GM12873 (cell line): ENCODE results near the gene LDLRAP1.

Experiments used
- TF ChIP-seq, protein P1 (sequence below): IDR thresholded peaks from 2 replicates; pipeline ENCODE4 v1.5.1; 2012; ENCODE audit warnings: low read depth, mild to moderate bottlenecking, moderate library complexity, low read length, control low read depth; ENCODE audit not compliant: insufficient read depth; ENCODE audit errors: missing control alignments

Gene LDLRAP1

DNA sequence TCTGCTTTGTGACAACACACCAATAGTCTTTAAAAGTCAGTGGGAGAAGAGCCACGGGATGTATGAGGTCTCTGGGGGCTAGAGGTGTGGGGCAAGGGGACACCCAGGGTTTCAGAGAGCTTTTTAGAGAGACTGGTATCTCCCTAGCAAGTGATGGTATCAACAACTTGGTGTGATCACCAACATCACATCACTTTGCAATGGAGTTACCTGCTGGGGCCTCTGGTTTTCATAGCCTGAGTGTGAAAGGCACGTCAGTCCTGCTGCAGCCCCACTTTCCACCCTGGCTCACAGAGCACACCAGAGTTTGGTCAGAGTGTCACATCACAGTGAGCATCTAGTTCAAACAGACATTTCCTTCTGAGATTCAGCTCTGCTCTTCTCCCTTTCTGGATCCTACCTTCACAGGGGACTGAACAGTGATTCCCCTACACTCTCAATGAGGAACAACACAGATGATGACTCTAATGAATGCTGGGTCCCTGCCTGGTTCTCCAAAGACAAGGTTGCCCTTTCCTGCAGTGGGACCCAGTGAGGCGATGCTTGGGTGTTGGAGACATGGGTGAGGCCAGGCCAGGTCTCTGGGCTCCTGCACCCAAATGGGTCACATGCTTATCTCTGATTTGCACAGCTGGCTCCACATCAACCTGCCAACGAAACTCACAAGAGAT is 71.2 kb downstream of the LDLRAP1 start:
- TF ChIP-seq, protein P1, sequence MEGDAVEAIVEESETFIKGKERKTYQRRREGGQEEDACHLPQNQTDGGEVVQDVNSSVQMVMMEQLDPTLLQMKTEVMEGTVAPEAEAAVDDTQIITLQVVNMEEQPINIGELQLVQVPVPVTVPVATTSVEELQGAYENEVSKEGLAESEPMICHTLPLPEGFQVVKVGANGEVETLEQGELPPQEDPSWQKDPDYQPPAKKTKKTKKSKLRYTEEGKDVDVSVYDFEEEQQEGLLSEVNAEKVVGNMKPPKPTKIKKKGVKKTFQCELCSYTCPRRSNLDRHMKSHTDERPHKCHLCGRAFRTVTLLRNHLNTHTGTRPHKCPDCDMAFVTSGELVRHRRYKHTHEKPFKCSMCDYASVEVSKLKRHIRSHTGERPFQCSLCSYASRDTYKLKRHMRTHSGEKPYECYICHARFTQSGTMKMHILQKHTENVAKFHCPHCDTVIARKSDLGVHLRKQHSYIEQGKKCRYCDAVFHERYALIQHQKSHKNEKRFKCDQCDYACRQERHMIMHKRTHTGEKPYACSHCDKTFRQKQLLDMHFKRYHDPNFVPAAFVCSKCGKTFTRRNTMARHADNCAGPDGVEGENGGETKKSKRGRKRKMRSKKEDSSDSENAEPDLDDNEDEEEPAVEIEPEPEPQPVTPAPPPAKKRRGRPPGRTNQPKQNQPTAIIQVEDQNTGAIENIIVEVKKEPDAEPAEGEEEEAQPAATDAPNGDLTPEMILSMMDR: no peak

DNA sequence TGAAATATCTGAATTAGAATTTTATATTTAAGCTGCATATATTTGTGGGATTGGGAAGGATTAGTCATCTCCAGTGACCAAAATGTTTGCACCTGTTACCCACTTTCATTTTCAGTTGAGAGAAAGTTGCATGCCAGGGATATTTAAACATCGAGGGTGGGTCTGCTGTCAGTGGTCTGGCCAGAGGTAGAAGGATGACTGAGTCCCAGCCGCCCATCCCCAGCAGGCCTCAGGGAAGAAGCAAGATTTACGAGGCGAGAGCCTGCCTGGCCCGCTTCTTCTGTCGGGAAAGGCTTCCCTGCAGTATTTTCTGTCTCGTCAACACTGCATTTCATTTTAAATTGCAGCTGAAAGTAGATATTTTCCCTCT is 71.8 kb downstream of the LDLRAP1 start:
- TF ChIP-seq, protein P1: no peak

DNA sequence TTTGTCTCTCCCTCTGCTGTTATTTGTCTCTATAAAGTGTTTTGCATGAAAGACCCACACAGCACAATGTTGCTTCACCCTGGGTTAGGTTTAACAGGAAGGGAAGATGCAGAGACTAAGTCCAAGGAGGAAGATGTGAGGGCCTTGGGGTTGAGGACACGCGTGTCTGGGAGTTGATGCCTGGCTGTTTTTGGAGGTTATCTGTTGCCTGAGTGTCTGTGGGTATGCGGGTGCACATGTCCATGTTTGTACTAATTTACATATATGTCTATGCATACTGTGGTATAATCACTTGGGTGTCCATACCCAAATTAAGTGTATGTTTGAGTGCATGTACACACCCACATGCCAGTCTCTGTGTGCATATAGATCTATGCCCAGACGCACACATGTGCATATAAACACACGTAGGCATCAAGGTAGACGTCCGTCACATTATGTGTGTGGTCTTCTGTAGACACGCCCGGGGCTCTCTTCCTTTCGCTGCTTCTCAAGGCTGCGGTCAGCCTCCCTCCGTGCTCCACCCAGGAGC is 72.2 kb downstream of the LDLRAP1 start:
- TF ChIP-seq, protein P1: no peak

DNA sequence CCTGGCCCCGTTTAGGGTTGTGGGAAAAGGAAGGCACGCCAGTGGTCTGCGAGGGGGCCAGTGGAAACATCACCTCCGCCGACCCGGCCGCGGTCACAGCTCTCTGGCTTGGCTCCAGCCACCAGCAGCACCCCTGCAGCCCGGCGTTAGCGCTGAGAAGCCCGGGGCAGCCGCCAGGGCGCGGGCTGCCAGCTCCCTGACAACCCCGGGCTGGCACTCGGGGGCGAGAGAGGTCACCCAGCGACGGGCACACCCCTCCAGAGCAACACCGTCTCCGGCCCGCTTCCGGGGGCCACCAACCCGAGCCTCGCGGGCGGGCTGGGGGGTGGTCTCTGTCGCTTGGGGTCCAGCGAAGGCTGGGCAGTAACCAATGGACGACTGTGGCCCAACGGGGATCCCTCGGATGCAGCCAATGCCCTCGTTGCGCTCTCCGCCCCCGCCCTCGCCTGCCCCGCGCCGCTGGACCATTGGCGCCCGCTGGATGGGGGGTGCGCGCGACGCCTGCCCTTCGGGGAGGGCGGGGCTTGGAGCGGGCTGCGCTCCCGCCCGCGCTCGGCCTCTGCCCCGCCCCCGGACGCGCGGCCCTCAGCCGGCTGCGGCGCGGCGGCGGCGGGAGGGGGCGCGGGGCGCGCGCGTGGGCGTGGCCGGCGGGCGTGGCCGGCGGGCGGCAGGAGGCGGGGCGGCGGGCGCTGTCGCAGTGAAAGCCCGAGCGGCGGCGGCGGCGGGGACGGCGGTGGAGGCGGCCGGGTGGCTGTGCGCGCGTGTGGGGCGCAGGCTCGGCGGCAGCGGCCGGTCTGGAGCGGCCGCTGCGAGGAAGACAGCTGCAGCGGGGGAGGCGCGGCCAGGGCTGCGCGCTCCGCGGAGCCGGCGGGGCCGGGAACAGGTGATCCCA is 72.9 kb downstream of the LDLRAP1 start, which contains the start of gene MAN1C1:
TSS of gene MAN1C1 (plus strand) at position 697 of the 892 bp plus-strand sequence. CDS start 1,007 bp downstream, outside the sequence.
- TF ChIP-seq, protein P1: peak; percentile 37

DNA sequence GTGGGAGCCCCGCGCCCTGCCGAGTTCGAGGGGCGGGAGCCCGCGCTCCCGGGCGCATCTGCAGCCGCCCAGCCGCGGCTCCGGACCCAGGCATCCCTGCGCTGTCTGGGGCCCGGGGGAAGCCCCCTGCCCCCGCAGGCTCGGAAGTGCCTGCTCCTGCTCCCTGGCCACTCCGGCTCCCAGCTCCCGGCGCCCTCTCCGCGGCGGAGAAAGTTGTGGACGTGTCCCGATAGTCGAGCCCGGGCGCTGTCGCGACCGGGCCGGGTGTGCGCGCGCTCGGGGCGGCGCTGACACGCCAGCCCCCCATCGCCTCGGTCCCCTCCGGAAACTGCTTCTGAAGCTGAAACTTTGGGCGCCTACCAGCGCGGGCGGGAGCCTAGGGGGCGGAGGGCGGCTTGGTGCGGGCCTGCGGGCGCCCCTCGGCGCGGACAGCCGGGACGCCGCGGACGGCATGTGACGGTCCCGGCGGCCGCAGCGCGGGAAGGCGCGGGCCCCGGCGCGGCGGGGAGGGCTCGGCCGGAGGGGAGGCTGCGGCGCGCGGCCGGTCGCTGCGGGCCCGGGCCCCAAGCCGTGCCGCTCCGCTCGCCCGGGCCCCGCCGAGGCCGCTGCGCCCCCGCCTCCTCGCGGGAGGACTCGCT is 73.7 kb downstream of the LDLRAP1 start:
- TF ChIP-seq, protein P1: no peak

DNA sequence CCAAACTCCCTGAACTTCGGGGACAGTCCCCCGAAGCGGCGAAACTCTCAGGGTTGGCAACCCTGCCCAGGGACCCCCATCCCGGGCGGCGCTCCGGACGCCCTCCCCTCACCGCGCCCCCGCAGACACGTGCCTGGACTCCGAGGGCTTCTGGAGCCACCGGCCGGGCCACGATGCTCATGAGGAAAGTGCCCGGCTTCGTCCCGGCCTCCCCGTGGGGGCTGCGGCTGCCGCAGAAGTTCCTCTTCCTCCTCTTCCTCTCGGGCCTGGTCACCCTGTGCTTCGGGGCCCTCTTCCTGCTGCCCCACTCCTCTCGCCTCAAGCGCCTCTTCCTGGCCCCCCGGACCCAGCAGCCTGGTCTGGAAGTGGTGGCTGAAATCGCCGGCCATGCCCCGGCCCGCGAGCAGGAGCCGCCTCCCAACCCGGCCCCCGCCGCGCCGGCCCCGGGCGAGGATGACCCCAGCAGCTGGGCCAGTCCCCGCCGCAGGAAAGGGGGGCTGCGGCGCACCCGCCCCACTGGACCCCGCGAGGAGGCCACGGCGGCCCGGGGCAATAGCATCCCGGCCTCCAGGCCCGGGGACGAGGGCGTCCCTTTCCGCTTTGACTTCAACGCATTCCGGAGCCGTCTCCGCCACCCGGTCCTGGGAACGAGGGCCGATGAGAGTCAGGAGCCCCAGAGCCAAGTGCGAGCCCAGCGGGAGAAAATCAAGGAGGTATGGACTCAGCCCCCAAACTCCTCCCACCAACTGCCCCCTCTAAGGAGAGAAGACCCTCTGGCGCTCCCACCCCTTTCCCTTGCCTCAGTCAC is 74.4 kb downstream of the LDLRAP1 start:
- TF ChIP-seq, protein P1: no peak
